ENCODE results near the gene STK17A.
A peak's percentile ranks its signal among the peaks of the same experiment; 100 is the strongest.

The STK17A gene
- total RNA-seq = 154 to 417 (median 251) reads per million in 3 donors

GRCh38 chr7:43582503-43583423, at the start of gene STK17A:
Gene STK17A, plus strand, starts transcription at chr7:43583108. Its CDS starts 136 bp downstream, at chr7:43583244.
- H3K4me1 ChIP-seq (ENCODE audit: control insufficient read depth, insufficient read depth, low read length, poor library complexity, severe bottlenecking) = peaks cover 17% of the 10 kb centered on the region
- H3K36me3 ChIP-seq (ENCODE audit: control insufficient read depth, insufficient read depth, low read length) = no peaks in the 10 kb centered on the region
- no peaks in the 10 kb centered on the region for H3K9me3 ChIP-seq (ENCODE audit: control insufficient read depth, low read length)
- peak; percentile 92 to 93 (median 92) for DNase-seq
- no peaks in the 10 kb centered on the region for H3K27me3 ChIP-seq (replicated peaks; ENCODE audit: control insufficient read depth, insufficient read depth, low read length, poor library complexity, severe bottlenecking)
- peak within 1 kb of the TSS; percentile 94 for H3K27ac ChIP-seq (ENCODE audit: insufficient read depth, low read length, poor library complexity, severe bottlenecking)
- H3K4me3 ChIP-seq (ENCODE audit: insufficient read depth, low read depth, low read length, poor library complexity, severe bottlenecking) = peak within 1 kb of the TSS; percentile 91

- Histone ChIP-seq H3K27me3 (replicated peaks; ENCODE audit: control insufficient read depth, insufficient read depth, low read length, poor library complexity, severe bottlenecking) (no peaks in the 10 kb centered on the region), H3K9me3 (ENCODE audit: control insufficient read depth, low read length) (no peaks in the 10 kb centered on the region), H3K27ac (ENCODE audit: insufficient read depth, low read length, poor library complexity, severe bottlenecking) (no peak overlapping the region), H3K4me3 (ENCODE audit: insufficient read depth, low read depth, low read length, poor library complexity, severe bottlenecking) (no peak overlapping the region), H3K4me1 (ENCODE audit: control insufficient read depth, insufficient read depth, low read length, poor library complexity, severe bottlenecking) (no peaks in the 10 kb centered on the region), H3K36me3 (ENCODE audit: control insufficient read depth, insufficient read depth, low read length) (no peaks in the 10 kb centered on the region)
- no peak for DNase-seq
These were observed 49.0 kb upstream of the STK17A start for GRCh38 chr7:43533801-43534479.

DNA sequence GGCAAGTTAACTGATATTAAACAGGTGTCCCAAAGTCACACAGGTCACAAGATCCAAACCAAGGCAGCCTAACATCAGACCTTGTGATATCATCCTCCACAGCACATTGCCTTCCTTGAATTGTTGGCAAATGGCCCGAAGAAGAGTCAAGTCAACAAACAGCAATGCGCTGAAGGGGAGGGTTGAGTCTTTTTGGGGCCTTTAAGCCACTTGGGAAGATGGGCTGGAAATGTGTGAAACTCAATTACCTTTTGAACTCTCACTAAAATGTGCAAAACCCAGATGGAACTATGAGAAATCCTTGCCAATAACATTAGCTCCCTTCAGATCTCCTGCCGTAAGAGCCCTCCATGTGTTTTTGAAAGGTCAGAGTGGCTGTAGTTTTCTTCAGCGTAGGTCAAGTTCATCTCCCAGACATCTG, 47.9 kb upstream of the STK17A start:
- H3K27ac ChIP-seq (ENCODE audit: insufficient read depth, low read length, poor library complexity, severe bottlenecking) = no peak overlapping the region
- H3K36me3 ChIP-seq (ENCODE audit: control insufficient read depth, insufficient read depth, low read length) = no peaks in the 10 kb centered on the region
- H3K4me3 ChIP-seq (ENCODE audit: insufficient read depth, low read depth, low read length, poor library complexity, severe bottlenecking) = no peak overlapping the region
- no peak for DNase-seq
- no peaks in the 10 kb centered on the region for H3K4me1 ChIP-seq (ENCODE audit: control insufficient read depth, insufficient read depth, low read length, poor library complexity, severe bottlenecking)
- no peaks in the 10 kb centered on the region for H3K27me3 ChIP-seq (replicated peaks; ENCODE audit: control insufficient read depth, insufficient read depth, low read length, poor library complexity, severe bottlenecking)
- no peaks in the 10 kb centered on the region for H3K9me3 ChIP-seq (ENCODE audit: control insufficient read depth, low read length)

- Histone ChIP-seq H3K27me3 (replicated peaks; ENCODE audit: control insufficient read depth, insufficient read depth, low read length, poor library complexity, severe bottlenecking) (no peaks in the 10 kb centered on the region), H3K27ac (ENCODE audit: insufficient read depth, low read length, poor library complexity, severe bottlenecking) (no peak overlapping the region), H3K36me3 (ENCODE audit: control insufficient read depth, insufficient read depth, low read length) (no peaks in the 10 kb centered on the region), H3K9me3 (ENCODE audit: control insufficient read depth, low read length) (no peaks in the 10 kb centered on the region), H3K4me1 (ENCODE audit: control insufficient read depth, insufficient read depth, low read length, poor library complexity, severe bottlenecking) (no peaks in the 10 kb centered on the region), H3K4me3 (ENCODE audit: insufficient read depth, low read depth, low read length, poor library complexity, severe bottlenecking) (no peak overlapping the region)
- DNase-seq = no peak
These were observed 46.9 kb upstream of the STK17A start for GRCh38 chr7:43535810-43536585.

- H3K4me1 ChIP-seq (ENCODE audit: control insufficient read depth, insufficient read depth, low read length, poor library complexity, severe bottlenecking) = no peaks in the 10 kb centered on the region
- DNase-seq = no peak
- no peaks in the 10 kb centered on the region for H3K9me3 ChIP-seq (ENCODE audit: control insufficient read depth, low read length)
- no peak overlapping the region for H3K27ac ChIP-seq (ENCODE audit: insufficient read depth, low read length, poor library complexity, severe bottlenecking)
- H3K27me3 ChIP-seq (replicated peaks; ENCODE audit: control insufficient read depth, insufficient read depth, low read length, poor library complexity, severe bottlenecking) = no peaks in the 10 kb centered on the region
- H3K36me3 ChIP-seq (ENCODE audit: control insufficient read depth, insufficient read depth, low read length) = no peaks in the 10 kb centered on the region
- no peak overlapping the region for H3K4me3 ChIP-seq (ENCODE audit: insufficient read depth, low read depth, low read length, poor library complexity, severe bottlenecking)
These were observed 46.1 kb upstream of the STK17A start for GRCh38 chr7:43536773-43537172.

- Histone ChIP-seq H3K27me3 (replicated peaks; ENCODE audit: control insufficient read depth, insufficient read depth, low read length, poor library complexity, severe bottlenecking) (no peaks in the 10 kb centered on the region), H3K36me3 (ENCODE audit: control insufficient read depth, insufficient read depth, low read length) (no peaks in the 10 kb centered on the region), H3K4me1 (ENCODE audit: control insufficient read depth, insufficient read depth, low read length, poor library complexity, severe bottlenecking) (no peaks in the 10 kb centered on the region), H3K4me3 (ENCODE audit: insufficient read depth, low read depth, low read length, poor library complexity, severe bottlenecking) (no peak overlapping the region), H3K9me3 (ENCODE audit: control insufficient read depth, low read length) (no peaks in the 10 kb centered on the region), H3K27ac (ENCODE audit: insufficient read depth, low read length, poor library complexity, severe bottlenecking) (no peak overlapping the region)
- no peak for DNase-seq
These were observed 45.0 kb upstream of the STK17A start for GRCh38 chr7:43537765-43538403.

GRCh38 chr7:43538404-43538771, 44.5 kb upstream of the STK17A start:
- DNase-seq = no peak

GRCh38 chr7:43540471-43540870, 42.4 kb upstream of the STK17A start:
- no peaks in the 10 kb centered on the region for H3K27me3 ChIP-seq (replicated peaks; ENCODE audit: control insufficient read depth, insufficient read depth, low read length, poor library complexity, severe bottlenecking)
- H3K4me1 ChIP-seq (ENCODE audit: control insufficient read depth, insufficient read depth, low read length, poor library complexity, severe bottlenecking) = no peaks in the 10 kb centered on the region
- no peak overlapping the region for H3K27ac ChIP-seq (ENCODE audit: insufficient read depth, low read length, poor library complexity, severe bottlenecking)
- DNase-seq = no peak
- no peaks in the 10 kb centered on the region for H3K36me3 ChIP-seq (ENCODE audit: control insufficient read depth, insufficient read depth, low read length)
- H3K9me3 ChIP-seq (ENCODE audit: control insufficient read depth, low read length) = no peaks in the 10 kb centered on the region
- no peak overlapping the region for H3K4me3 ChIP-seq (ENCODE audit: insufficient read depth, low read depth, low read length, poor library complexity, severe bottlenecking)

More at GRCh38 chr7:43538404-43538771, 44.5 kb upstream of the STK17A start:
- H3K27me3 ChIP-seq (replicated peaks; ENCODE audit: control insufficient read depth, insufficient read depth, low read length, poor library complexity, severe bottlenecking) = no peaks in the 10 kb centered on the region
- H3K36me3 ChIP-seq (ENCODE audit: control insufficient read depth, insufficient read depth, low read length) = no peaks in the 10 kb centered on the region
- H3K4me1 ChIP-seq (ENCODE audit: control insufficient read depth, insufficient read depth, low read length, poor library complexity, severe bottlenecking) = no peaks in the 10 kb centered on the region
- H3K9me3 ChIP-seq (ENCODE audit: control insufficient read depth, low read length) = no peaks in the 10 kb centered on the region
- no peak overlapping the region for H3K4me3 ChIP-seq (ENCODE audit: insufficient read depth, low read depth, low read length, poor library complexity, severe bottlenecking)
- no peak overlapping the region for H3K27ac ChIP-seq (ENCODE audit: insufficient read depth, low read length, poor library complexity, severe bottlenecking)

DNA sequence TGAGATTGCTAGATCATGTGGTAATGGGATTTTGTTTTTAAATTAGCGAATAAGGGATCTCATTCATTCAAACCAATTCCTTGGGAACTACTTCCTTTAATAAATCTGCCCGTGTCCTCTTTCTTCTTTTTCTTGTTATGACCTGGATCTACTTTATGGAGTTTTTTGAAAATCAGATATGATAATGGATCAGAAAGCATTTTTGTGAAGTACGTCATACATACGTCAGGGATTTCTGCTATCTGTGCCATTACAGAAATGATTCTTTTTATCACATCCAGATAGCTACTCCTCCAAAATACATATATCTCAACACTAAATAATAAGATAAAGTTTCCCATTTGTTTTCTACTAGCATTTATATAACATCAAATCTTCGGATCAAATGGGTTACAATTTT, 40.2 kb upstream of the STK17A start:
- no peak for DNase-seq
- Histone ChIP-seq H3K9me3 (ENCODE audit: control insufficient read depth, low read length) (no peaks in the 10 kb centered on the region), H3K36me3 (ENCODE audit: control insufficient read depth, insufficient read depth, low read length) (no peaks in the 10 kb centered on the region), H3K27me3 (replicated peaks; ENCODE audit: control insufficient read depth, insufficient read depth, low read length, poor library complexity, severe bottlenecking) (no peaks in the 10 kb centered on the region), H3K27ac (ENCODE audit: insufficient read depth, low read length, poor library complexity, severe bottlenecking) (no peak overlapping the region), H3K4me3 (ENCODE audit: insufficient read depth, low read depth, low read length, poor library complexity, severe bottlenecking) (no peak overlapping the region), H3K4me1 (ENCODE audit: control insufficient read depth, insufficient read depth, low read length, poor library complexity, severe bottlenecking) (no peaks in the 10 kb centered on the region)
